GM12878 (cell line): ENCODE data around the gene BCOR. TPM values are rescaled to one million over a fixed set of nuclear protein-coding genes. Genes with fewer than 3 reads are reported as not detected.

ENCODE experiments used
- ATAC-seq: fragments of 200-7000 bp; cut with Tn5 transposase; 3 replicates; pipeline ENCODE4 v1.9.1; 2020; ENCODE audit warnings: mild to moderate bottlenecking, moderate library complexity
- BruUV-seq: library from RNA; stranded (reverse); fragments of 400-500 nt; replicated peaks from 2 replicates; lab custom pipeline; 2021; lab: Mats Ljungman, UMichigan
- CTCF ChIA-PET: fragments of 300-600 bp; sonication (Branson Sonifier 250); formaldehyde crosslinking; extraction: SDS; loops from one replicate; lab custom pipeline; 2021; ENCODE audit warnings: inconsistent platforms; lab: Yijun Ruan, JAX
- POLR2A ChIA-PET: fragments of 350-600 bp; formaldehyde crosslinking; extraction: SDS; loops from one replicate; lab custom pipeline; 2021; ENCODE audit warnings: inconsistent platforms; lab: Charles Lee
- RAD21 ChIA-PET: fragments of 300-600 bp; sonication (Branson Sonifier 250); formaldehyde crosslinking; loops from one replicate; lab custom pipeline; 2023; ENCODE audit warnings: antibody characterized with exemption; ENCODE audit not compliant: unreplicated experiment; lab: Charles Lee
- SMC1A ChIA-PET: fragments of 300-600 bp; sonication (Branson Sonifier 250); formaldehyde crosslinking; loops from one replicate; lab custom pipeline; 2023; ENCODE audit not compliant: unreplicated experiment, uncharacterized antibody; lab: Charles Lee
- DNase-seq: peaks from one replicate; pipeline ENCODE4 v3.0.0-alpha.2; 2011; ENCODE audit warnings: low read depth, low spot score
- FAIRE-seq: peaks from 3 replicates; lab custom pipeline; 2011; peaks lifted over from hg19 to GRCh38; lab: Jason Lieb, UNC
- H2AFZ ChIP-seq: 2 replicates; pipeline ENCODE4 v1.6.0; 2011; ENCODE audit warnings: low read depth, low read length, control low read depth; ENCODE audit not compliant: control insufficient read depth
- H3K27ac ChIP-seq: 2 replicates; pipeline ENCODE4 v1.5.1; 2011; ENCODE audit warnings: control low read depth; ENCODE audit not compliant: control insufficient read depth, insufficient read depth
- H3K27me3 ChIP-seq, 2 experiments: replicated peaks in 1 of 2; 2 replicates each; pipeline versions ENCODE4 v1.6.0 to v1.6.1; 2011; ENCODE audit warnings: low read length in 1 of 2; ENCODE audit not compliant: control insufficient read depth in 2 of 2, insufficient read depth in 2 of 2
- H3K36me3 ChIP-seq, 2 experiments: 2 replicates each; pipeline ENCODE4 v1.5.1; 2011; ENCODE audit warnings: low read length in 1 of 2; ENCODE audit not compliant: control insufficient read depth in 2 of 2, insufficient read depth in 2 of 2
- H3K4me1 ChIP-seq: 2 replicates; pipeline ENCODE4 v1.6.1; 2011; ENCODE audit warnings: mild to moderate bottlenecking, low read length, moderate library complexity, mixed read lengths; ENCODE audit not compliant: control insufficient read depth, insufficient read depth
- H3K4me2 ChIP-seq: 2 replicates; pipeline ENCODE4 v1.6.0; 2011; ENCODE audit warnings: control low read depth; ENCODE audit not compliant: control insufficient read depth, insufficient read depth
- H3K4me3 ChIP-seq: fragments of 200-600 bp; sonication (generic); 2 replicates; pipeline ENCODE4 v1.5.1; 2016
- H3K79me2 ChIP-seq: 2 replicates; pipeline ENCODE4 v1.6.0; 2011; ENCODE audit warnings: low read length; ENCODE audit not compliant: control insufficient read depth, insufficient read depth
- H3K9ac ChIP-seq: 2 replicates; pipeline ENCODE4 v1.8.0; 2011; ENCODE audit warnings: low read length, control low read depth, mixed read lengths; ENCODE audit not compliant: control insufficient read depth, insufficient read depth
- H3K9me3 ChIP-seq: replicated peaks from 3 replicates; pipeline ENCODE4 v1.5.1; 2011; ENCODE audit warnings: mild to moderate bottlenecking, low read length; ENCODE audit not compliant: control insufficient read depth, insufficient read depth
- H4K20me1 ChIP-seq: 2 replicates; pipeline ENCODE4 v1.6.0; 2011; ENCODE audit not compliant: control insufficient read depth, insufficient read depth
- BACH1 ChIP-seq: fragments of 450-650 bp; IDR thresholded peaks from 2 replicates; pipeline ENCODE4 v1.6.1; 2017; ENCODE audit warnings: mild to moderate bottlenecking, borderline replicate concordance
- EED ChIP-seq: sonication (generic); IDR thresholded peaks from 2 replicates; pipeline ENCODE4 v1.6.1; 2016; ENCODE audit warnings: antibody characterized with exemption, low read depth
- HDAC2 ChIP-seq: fragments of 200-600 bp; sonication (generic); IDR thresholded peaks from 2 replicates; pipeline ENCODE4 v1.6.1; 2017
- IKZF1 ChIP-seq: fragments of 450-650 bp; conservative IDR thresholded peaks from 2 replicates; pipeline ENCODE4 v1.6.1; 2017; ENCODE audit warnings: antibody characterized with exemption, mild to moderate bottlenecking
- KDM1A ChIP-seq: fragments of 200-600 bp; sonication (generic); IDR thresholded peaks from 2 replicates; pipeline ENCODE4 v1.6.1; 2016; ENCODE audit warnings: borderline replicate concordance
- MTA3 ChIP-seq: IDR thresholded peaks from 2 replicates; pipeline ENCODE4 v1.6.1; 2012; ENCODE audit warnings: low read length, inconsistent platforms, borderline replicate concordance
- NBN ChIP-seq: fragments of 450-650 bp; IDR thresholded peaks from 2 replicates; pipeline ENCODE4 v1.6.1; 2016
- POLR2AphosphoS2 ChIP-seq: IDR thresholded peaks from 2 replicates; pipeline ENCODE4 v1.6.1; 2011; ENCODE audit warnings: low read depth, mild to moderate bottlenecking, low read length, improper control_type of control experiment, moderate library complexity
- POLR2AphosphoS5 ChIP-seq: IDR thresholded peaks from 2 replicates; pipeline ENCODE4 v1.6.1; 2011; ENCODE audit warnings: mild to moderate bottlenecking, low read length, inconsistent platforms
- SMAD1 ChIP-seq: fragments of 450-650 bp; IDR thresholded peaks from 2 replicates; pipeline ENCODE4 v1.6.1; 2018; ENCODE audit warnings: mild to moderate bottlenecking, low read depth; ENCODE audit not compliant: partially characterized antibody
- SUZ12 ChIP-seq: fragments of 200-600 bp; sonication (generic); IDR thresholded peaks from one replicate; pipeline ENCODE4 v1.6.1; 2018; ENCODE audit warnings: antibody characterized with exemption, mild to moderate bottlenecking; ENCODE audit not compliant: unreplicated experiment
- ZNF24 ChIP-seq: fragments of 450-650 bp; IDR thresholded peaks from 2 replicates; pipeline ENCODE4 v1.6.1; 2017; ENCODE audit warnings: antibody characterized with exemption, mild to moderate bottlenecking
- WGBS: methylation state at CpG from one replicate; pipeline ENCODE4 v1.1.6; 2016; ENCODE audit warnings: low lambda C conversion rate; ENCODE audit not compliant: insufficient replicate concordance, insufficient coverage; ENCODE audit errors: missing lambda C conversion rate; 5-methylcytosine and 5-hydroxymethylcytosine counted together
- in situ Hi-C: fragments of 300-500 bp; cut with MboI; formaldehyde crosslinking; loops from 9 replicates; pipeline ENCODE4 v1.14.3; 2018; ENCODE audit warnings: mixed read lengths
- intact Hi-C: fragments of 100-400 bp; cut with micrococcal nuclease; formaldehyde crosslinking; loops from one replicate; pipeline ENCODE4 v1.14.2; 2022; ENCODE audit not compliant: unreplicated experiment
- polyA plus RNA-seq, 11 experiments: library from polyadenylated mRNA; depleted of rRNA in 4 of 11; unstranded in 6 of 11; stranded (reverse) in 5 of 11; fragments of >200 nt; fragmentation: Nextera tagmentation in 4 of 11; fragmentation: Illumina TruSeq in 1 of 11; extraction: Ambion mirVana in 4 of 11; extraction: Trizol in 1 of 11; gene quantifications; 1 replicate in 1 of 11; 2 replicates in 10 of 11; pipeline versions ENCODE4 v1.2.1 to v1.2.3, GENCODE V29; 2011 to 2016; ENCODE audit warnings: inconsistent platforms in 2 of 11, missing spikeins in 2 of 11, low read depth in 1 of 11
- total RNA-seq, 4 experiments: library from RNA; depleted of rRNA in 3 of 4; stranded (reverse); fragments of >200 nt in 3 of 4; fragmentation: Illumina TruSeq in 1 of 4; extraction: Trizol in 1 of 4; gene quantifications; 2 replicates each; pipeline versions ENCODE4 v1.2.1 to v1.2.3, GENCODE V29; 2013 to 2021
- TF ChIP-seq, protein P1 (sequence below): fragments of 450-650 bp; IDR thresholded peaks from 2 replicates; pipeline ENCODE4 v1.6.1; 2017; ENCODE audit warnings: antibody characterized with exemption, mild to moderate bottlenecking, moderate library complexity
- TF ChIP-seq, protein P2 (sequence below): IDR thresholded peaks from 2 replicates; pipeline ENCODE4 v1.6.1; 2011; ENCODE audit warnings: low read depth, low read length, improper control_type of control experiment, borderline replicate concordance
- TF ChIP-seq, protein P3 (sequence below): fragments of 150-350 bp; IDR thresholded peaks from 2 replicates; pipeline ENCODE4 v1.6.1; 2014; ENCODE audit warnings: mild to moderate bottlenecking, low read depth, low read length

The BCOR gene
- total and polyA plus RNA-seq, 10 of the 15 experiments (the other 5 are each of a cell fraction or from before 2014, with no cell fraction given) = 5.1 to 16.4 (median 10.1) TPM

DNA sequence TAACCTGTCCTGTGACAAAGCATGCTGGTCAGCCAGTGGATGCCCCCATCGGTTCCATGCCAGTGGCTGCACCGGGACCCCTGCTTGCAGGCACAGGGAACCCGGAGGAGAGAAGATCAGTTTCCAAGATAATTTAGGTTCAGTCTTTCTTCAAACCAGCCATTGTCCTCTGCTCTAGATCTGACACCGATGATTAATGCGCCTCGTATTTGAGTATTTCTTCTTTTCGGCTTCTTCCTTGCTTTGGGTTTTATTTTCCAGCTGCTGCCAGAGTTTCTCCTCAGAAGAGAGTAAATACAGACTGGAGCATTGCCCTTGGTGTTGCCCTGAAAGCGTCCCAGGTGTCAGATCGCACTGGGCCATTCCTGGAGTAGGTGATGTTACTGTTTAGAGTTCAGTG is 19.2 kb upstream of the BCOR start:
- BruUV-seq = no TSS peak
- Histone ChIP-seq H3K36me3 (no peaks in the 10 kb centered on the region), H3K4me3 (no peak overlapping the region), H3K27ac (no peak overlapping the region), H3K4me2 (no peak overlapping the region)
- intact Hi-C loops (no loop called here), in situ Hi-C loops (no loop called here)
- ChIA-PET CTCF (interaction anchor here (0.6 to 0.8 kb wide), 2 partner anchors 20 to 583 kb away, joined by 3 read pairs; no protein-coding TSS in a partner anchor), POLR2A (no interaction called here)
- no peak for ATAC-seq
- no peak for DNase-seq
- no peak for FAIRE-seq
- TF ChIP-seq BACH1 (no peak), EED (no peak), SMAD1 (no peak), ZNF24 (no peak), KDM1A (no peak), HDAC2 (no peak), NBN (no peak), IKZF1 (no peak), SUZ12 (no peak), MTA3 (no peak), POLR2AphosphoS2 (no peak), POLR2AphosphoS5 (no peak)
- TF ChIP-seq, protein P1, sequence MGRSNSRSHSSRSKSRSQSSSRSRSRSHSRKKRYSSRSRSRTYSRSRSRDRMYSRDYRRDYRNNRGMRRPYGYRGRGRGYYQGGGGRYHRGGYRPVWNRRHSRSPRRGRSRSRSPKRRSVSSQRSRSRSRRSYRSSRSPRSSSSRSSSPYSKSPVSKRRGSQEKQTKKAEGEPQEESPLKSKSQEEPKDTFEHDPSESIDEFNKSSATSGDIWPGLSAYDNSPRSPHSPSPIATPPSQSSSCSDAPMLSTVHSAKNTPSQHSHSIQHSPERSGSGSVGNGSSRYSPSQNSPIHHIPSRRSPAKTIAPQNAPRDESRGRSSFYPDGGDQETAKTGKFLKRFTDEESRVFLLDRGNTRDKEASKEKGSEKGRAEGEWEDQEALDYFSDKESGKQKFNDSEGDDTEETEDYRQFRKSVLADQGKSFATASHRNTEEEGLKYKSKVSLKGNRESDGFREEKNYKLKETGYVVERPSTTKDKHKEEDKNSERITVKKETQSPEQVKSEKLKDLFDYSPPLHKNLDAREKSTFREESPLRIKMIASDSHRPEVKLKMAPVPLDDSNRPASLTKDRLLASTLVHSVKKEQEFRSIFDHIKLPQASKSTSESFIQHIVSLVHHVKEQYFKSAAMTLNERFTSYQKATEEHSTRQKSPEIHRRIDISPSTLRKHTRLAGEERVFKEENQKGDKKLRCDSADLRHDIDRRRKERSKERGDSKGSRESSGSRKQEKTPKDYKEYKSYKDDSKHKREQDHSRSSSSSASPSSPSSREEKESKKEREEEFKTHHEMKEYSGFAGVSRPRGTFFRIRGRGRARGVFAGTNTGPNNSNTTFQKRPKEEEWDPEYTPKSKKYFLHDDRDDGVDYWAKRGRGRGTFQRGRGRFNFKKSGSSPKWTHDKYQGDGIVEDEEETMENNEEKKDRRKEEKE = no peak
- TF ChIP-seq, protein P2, sequence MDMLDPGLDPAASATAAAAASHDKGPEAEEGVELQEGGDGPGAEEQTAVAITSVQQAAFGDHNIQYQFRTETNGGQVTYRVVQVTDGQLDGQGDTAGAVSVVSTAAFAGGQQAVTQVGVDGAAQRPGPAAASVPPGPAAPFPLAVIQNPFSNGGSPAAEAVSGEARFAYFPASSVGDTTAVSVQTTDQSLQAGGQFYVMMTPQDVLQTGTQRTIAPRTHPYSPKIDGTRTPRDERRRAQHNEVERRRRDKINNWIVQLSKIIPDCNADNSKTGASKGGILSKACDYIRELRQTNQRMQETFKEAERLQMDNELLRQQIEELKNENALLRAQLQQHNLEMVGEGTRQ = no peak
- TF ChIP-seq, protein P3, sequence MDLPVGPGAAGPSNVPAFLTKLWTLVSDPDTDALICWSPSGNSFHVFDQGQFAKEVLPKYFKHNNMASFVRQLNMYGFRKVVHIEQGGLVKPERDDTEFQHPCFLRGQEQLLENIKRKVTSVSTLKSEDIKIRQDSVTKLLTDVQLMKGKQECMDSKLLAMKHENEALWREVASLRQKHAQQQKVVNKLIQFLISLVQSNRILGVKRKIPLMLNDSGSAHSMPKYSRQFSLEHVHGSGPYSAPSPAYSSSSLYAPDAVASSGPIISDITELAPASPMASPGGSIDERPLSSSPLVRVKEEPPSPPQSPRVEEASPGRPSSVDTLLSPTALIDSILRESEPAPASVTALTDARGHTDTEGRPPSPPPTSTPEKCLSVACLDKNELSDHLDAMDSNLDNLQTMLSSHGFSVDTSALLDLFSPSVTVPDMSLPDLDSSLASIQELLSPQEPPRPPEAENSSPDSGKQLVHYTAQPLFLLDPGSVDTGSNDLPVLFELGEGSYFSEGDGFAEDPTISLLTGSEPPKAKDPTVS = no peak
- TF ChIP-seq, all 136 proteins: peak for 0
- Histone ChIP-seq H3K9ac (no peak overlapping the region), H3K79me2 (no peaks in the 10 kb centered on the region), H3K9me3 (no peaks in the 10 kb centered on the region; the same call in 2 of the 3 replicates), H2AFZ (no peak overlapping the region), H4K20me1 (no peaks in the 10 kb centered on the region; the same call in 1 of the 2 replicates), H3K27me3 (no peaks in the 10 kb centered on the region), H3K4me1 (no peaks in the 10 kb centered on the region)
- ChIA-PET RAD21 (no interaction called here), SMC1A (interaction anchor here (0.6 kb wide), 1 partner anchor 1488 kb away, joined by 3 read pairs; no protein-coding TSS in a partner anchor)
- WGBS = 75% methylated on average over 9 of the region's 9 CpGs
